H1 (cell line): ENCODE data around the gene OR5AU1. TPM values are rescaled to one million over a fixed set of nuclear protein-coding genes. Genes with fewer than 3 reads are reported as not detected.

Experiments
- HDAC6 ChIP-seq: IDR thresholded peaks from one replicate; pipeline ENCODE4 v1.7.1; 2012; ENCODE audit warnings: low read depth, mild to moderate bottlenecking, inconsistent platforms, low read length, moderate library complexity
- KDM4A ChIP-seq: IDR thresholded peaks from one replicate; pipeline ENCODE4 v1.7.1; 2012; ENCODE audit warnings: low read depth, mild to moderate bottlenecking, moderate library complexity, low read length, inconsistent platforms; ENCODE audit not compliant: severe bottlenecking
- MAFK ChIP-seq: IDR thresholded peaks from 2 replicates; pipeline ENCODE4 v1.6.1; 2012; ENCODE audit warnings: low read depth, mild to moderate bottlenecking, improper control_type of control experiment, low read length
- POLR2AphosphoS5 ChIP-seq: IDR thresholded peaks from 2 replicates; pipeline ENCODE4 v1.6.1; 2011; ENCODE audit warnings: low read depth, low read length
- RNF2 ChIP-seq: fragments of 200-900, 300-1000 bp; sonication (generic); IDR thresholded peaks from 2 replicates; pipeline ENCODE4 v1.7.1; 2016; ENCODE audit warnings: borderline replicate concordance, low read depth, mild to moderate bottlenecking, antibody characterized with exemption, low read length; ENCODE audit not compliant: poor library complexity, severe bottlenecking; ENCODE audit errors: missing control alignments
- SIN3A ChIP-seq, 2 experiments: IDR thresholded peaks in 1 of 2; conservative IDR thresholded peaks in 1 of 2; 2 replicates each; pipeline ENCODE4 v1.6.1; 2011 to 2012; ENCODE audit warnings: low read length in 2 of 2, improper control_type of control experiment in 1 of 2, low read depth in 1 of 2, mild to moderate bottlenecking in 1 of 2
- ZNF274 ChIP-seq: IDR thresholded peaks from 2 replicates; pipeline ENCODE4 v1.7.0; 2012; ENCODE audit warnings: low read length, borderline replicate concordance; ENCODE audit errors: extremely low read depth
- polyA plus RNA-seq, 7 experiments: library from polyadenylated mRNA; depleted of rRNA in 3 of 7; stranded (reverse) in 5 of 7; unstranded in 2 of 7; fragments of >200 nt in 5 of 7; fragments of 200-250 nt in 2 of 7; gene quantifications; 1 replicate in 5 of 7; 2 replicates in 1 of 7; 4 replicates in 1 of 7; pipeline versions ENCODE4 v1.2.1 to v1.2.3, GENCODE V29; 2011 to 2013; ENCODE audit warnings: missing spikeins in 2 of 7, mixed read lengths in 2 of 7
- total RNA-seq: library from RNA; stranded (reverse); fragmentation: NEBNext Ultra II Directional; extraction: Animal tissue kit (Norgen Biotek cat#: 25700); gene quantifications from 2 replicates; pipeline ENCODE4 v1.2.1, GENCODE V29; 2021
- TF ChIP-seq, protein P1 (sequence below): IDR thresholded peaks from 2 replicates; pipeline ENCODE4 v1.6.1; 2012; ENCODE audit warnings: inconsistent platforms

The OR5AU1 gene
- total and polyA plus RNA-seq, 2 of the 8 experiments (the other 6 are each of a cell fraction or from before 2014, with no cell fraction given), result not detected

DNA sequence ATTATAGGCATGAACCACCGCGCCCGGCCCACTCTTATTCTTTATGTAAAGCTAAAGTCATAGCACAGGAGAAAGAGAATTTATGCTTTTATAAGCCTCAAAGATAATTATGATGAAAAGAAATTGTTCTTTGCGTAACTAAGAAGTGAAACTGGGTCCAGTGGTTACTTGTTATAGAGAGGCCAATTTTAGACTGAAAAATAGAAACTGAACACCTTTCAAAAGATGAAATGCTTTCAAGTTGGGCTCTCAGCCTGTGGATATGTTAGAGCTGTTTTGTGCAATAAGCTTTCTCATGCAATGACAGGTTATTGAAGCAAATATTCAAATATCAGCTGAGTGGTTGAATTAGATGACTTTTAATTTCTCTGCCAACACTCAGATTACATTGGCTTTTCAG lies 47.1 kb downstream of the OR5AU1 start (continued):
- no peak for TF ChIP-seq RNF2
- no peak for TF ChIP-seq KDM4A
- TF ChIP-seq POLR2AphosphoS5, result no peak
- TF ChIP-seq HDAC6, result no peak
- no peak for TF ChIP-seq ZNF274
- no peak for TF ChIP-seq SIN3A (conservative IDR thresholded peaks at IDR 0.05 in 1 of 2, IDR thresholded peaks at IDR 0.05 in 1 of 2; ENCODE audit: low read depth in 1 of 2, low read length in 2 of 2)
- no peak for TF ChIP-seq MAFK
- TF ChIP-seq, protein P1, sequence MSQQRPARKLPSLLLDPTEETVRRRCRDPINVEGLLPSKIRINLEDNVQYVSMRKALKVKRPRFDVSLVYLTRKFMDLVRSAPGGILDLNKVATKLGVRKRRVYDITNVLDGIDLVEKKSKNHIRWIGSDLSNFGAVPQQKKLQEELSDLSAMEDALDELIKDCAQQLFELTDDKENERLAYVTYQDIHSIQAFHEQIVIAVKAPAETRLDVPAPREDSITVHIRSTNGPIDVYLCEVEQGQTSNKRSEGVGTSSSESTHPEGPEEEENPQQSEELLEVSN, result no peak
